Skeletal muscle tissue (tissue), 4 donors: ENCODE data around the gene BOK. TPM values are rescaled to one million over a fixed set of nuclear protein-coding genes. Genes with fewer than 3 reads are reported as not detected.

Experiments
- H3K27ac ChIP-seq: one replicate; pipeline ENCODE4 v1.7.0; 2013; ENCODE audit warnings: mild to moderate bottlenecking, low read depth, low read length, inconsistent platforms
- H3K27me3 ChIP-seq, 3 donors: one replicate each; pipeline ENCODE4 v1.7.0; 2013; ENCODE audit warnings: low read length in 3 of 3; ENCODE audit not compliant: control insufficient read depth in 3 of 3, insufficient read depth in 3 of 3
- H3K36me3 ChIP-seq, 3 donors: one replicate each; pipeline ENCODE4 v1.7.0; 2013; ENCODE audit warnings: low read length in 3 of 3; ENCODE audit not compliant: control insufficient read depth in 3 of 3, insufficient read depth in 3 of 3
- H3K4me1 ChIP-seq, 3 donors: one replicate each; pipeline ENCODE4 v1.7.0; 2013; ENCODE audit warnings: low read length in 3 of 3, mild to moderate bottlenecking in 3 of 3; ENCODE audit not compliant: control insufficient read depth in 3 of 3, insufficient read depth in 3 of 3
- H3K4me3 ChIP-seq, 3 donors: one replicate each; pipeline ENCODE4 v1.7.0; 2013; ENCODE audit warnings: low read length in 3 of 3
- H3K9ac ChIP-seq, 3 donors: one replicate each; pipeline ENCODE4 v1.7.0; 2013; ENCODE audit warnings: low read length in 3 of 3, mild to moderate bottlenecking in 3 of 3, moderate library complexity in 2 of 3, low read depth in 1 of 3
- H3K9me3 ChIP-seq, 3 donors: one replicate each; pipeline ENCODE4 v1.7.0; 2013; ENCODE audit warnings: low read length in 3 of 3; ENCODE audit not compliant: control insufficient read depth in 3 of 3
- total RNA-seq: library from RNA; depleted of rRNA; stranded (reverse); fragments of >200 nt; gene quantifications from one replicate; pipeline ENCODE4 v1.2.3, GENCODE V29; 2014
- donor health status: Osteomylitis.

BOK gene
- total RNA-seq, 1 donor from 2014 or later, result 25.1 TPM

DNA sequence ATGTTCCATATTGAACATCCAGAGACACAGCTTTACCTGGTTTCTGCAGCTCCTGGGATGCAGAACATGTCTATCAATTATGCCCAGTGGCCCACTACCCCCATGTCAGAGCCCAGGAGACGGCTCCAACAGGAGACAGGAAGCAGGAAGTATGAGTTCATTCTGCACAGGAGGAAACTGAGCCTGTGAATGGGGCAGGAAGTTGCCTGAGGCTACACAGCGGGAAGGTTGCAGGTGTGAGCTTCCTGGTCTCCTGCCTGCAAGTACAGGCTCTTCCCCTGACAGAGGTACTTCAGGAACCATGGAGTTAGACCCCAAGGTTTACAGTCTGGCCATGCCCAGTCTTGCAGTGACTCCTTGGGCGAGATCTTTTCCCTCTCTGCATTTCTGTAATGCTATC, 2.8 kb upstream of the BOK start:
- H3K4me1 ChIP-seq, result peaks cover 9% of the 10 kb centered on the region in 3 donors
- H3K4me3 ChIP-seq, result no peak overlapping the region
- no peak overlapping the region for H3K27ac ChIP-seq
- no peak overlapping the region for H3K9ac ChIP-seq
- H3K9me3 ChIP-seq, result no peaks in the 10 kb centered on the region
- peaks cover 10 to 31% (median 31%) of the 10 kb centered on the region in 3 donors for H3K27me3 ChIP-seq
- no peaks in the 10 kb centered on the region for H3K36me3 ChIP-seq

DNA sequence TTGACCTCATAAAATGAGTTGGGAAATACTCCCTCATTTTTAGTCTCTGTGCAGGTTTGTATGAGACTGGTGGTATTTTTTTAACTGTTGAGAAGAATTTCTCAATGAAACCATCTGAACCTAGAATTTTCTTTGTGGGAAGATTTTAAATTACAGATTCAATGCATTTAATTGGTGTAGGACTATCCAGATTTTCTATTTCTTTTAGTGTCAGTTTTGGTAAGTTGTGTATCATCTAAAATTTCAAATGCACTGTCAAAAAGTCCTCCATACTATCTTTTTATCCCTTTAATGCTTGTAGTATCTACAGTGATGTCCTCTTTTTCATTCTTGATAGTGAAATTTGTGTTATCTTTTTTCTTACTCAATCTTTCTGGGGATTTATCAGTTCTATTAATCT, 1.8 kb upstream of the BOK start:
- H3K4me1 ChIP-seq, result peaks cover 9 to 10% (median 9%) of the 10 kb centered on the region in 3 donors
- no peaks in the 10 kb centered on the region for H3K9me3 ChIP-seq
- H3K9ac ChIP-seq, result no peak overlapping the region
- peaks cover 8 to 32% (median 31%) of the 10 kb centered on the region in 3 donors for H3K27me3 ChIP-seq
- no peaks in the 10 kb centered on the region for H3K36me3 ChIP-seq
- H3K27ac ChIP-seq, result no peak overlapping the region
- H3K4me3 ChIP-seq, result no peak overlapping the region

DNA sequence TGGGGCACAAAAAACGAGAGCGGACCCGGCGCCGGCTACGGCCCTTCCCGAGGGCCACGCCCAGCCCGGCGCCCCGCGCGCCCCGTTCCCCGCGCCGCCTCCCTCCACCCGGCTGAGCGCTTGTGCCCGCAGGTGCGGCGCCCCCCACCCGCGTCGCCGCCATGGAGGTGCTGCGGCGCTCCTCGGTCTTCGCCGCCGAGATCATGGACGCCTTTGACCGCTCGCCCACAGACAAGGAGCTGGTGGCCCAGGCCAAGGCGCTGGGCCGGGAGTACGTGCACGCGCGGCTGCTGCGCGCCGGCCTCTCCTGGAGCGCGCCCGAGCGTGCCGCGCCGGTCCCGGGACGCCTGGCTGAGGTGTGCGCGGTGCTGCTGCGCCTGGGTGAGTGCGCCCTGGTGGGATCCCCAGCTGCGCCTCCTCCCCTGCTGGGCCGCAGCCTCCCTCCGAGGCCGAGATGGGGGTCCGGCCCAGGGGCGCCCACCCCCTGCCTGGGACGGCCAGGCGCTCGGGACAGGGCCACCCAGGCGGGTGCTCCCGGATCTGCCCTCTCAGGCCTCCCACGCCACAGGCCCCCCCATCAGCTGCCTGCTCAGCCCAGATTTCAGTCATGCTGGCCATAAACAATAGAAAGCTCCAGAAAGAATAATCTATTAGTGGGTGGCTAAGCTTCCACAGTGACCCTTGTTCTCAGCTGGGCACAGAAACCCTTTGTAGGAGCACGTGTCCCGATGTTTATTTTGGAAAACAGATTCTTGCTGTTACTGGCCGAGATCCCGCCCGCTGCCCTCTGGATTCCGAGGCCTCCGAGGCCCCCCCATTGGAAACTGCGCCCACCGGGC, 997 bp downstream of the BOK start:
- Histone ChIP-seq H3K9ac (peak overlapping the region in 2 of 3 donors; percentile 51 to 54), H3K4me3 (peak overlapping the region; percentile 31 to 68 (median 60)), H3K9me3 (no peaks in the 10 kb centered on the region), H3K36me3 (no peaks in the 10 kb centered on the region), H3K4me1 (peaks cover 9 to 17% (median 12%) of the 10 kb centered on the region in 3 donors), H3K27me3 (peaks cover 0 to 32% (median 28%) of the 10 kb centered on the region in 3 donors), H3K27ac (no peak overlapping the region)

DNA sequence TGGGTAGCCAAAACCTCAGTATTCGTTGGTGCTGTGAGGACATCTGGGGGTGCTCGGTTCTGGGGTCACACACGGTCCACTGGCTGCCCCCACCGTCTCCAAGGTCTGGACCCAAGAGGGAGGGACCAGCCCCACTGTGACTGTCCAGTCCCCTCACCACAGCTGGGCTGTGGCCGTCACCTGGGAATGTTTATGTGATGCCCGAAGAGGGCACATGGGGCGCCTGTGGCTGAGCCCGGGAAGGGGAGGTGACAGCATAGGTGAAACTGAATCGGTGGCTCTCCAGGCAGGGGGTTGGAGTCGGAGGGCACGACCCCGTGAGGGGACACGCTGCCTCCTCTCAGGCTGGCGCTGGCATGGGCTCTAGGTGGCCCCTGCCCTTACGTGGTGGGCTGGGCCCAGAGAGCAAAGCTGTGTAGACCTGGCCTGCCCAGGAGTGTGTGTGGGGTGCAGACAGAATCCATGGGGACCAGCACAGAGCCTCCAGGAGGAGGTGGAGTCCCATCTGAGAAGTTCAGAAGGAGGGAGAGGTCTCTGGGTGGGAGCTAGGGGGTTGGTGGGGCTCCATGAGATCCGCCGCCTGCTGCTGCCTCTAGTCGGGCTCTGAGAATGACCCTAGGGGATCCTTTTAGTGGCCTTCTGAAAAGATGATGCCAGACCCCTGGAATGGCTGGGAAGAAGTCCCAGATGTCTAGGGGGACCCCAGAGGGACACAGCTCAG, 1.8 kb downstream of the BOK start:
- H3K36me3 ChIP-seq, result no peaks in the 10 kb centered on the region
- no peak overlapping the region for H3K27ac ChIP-seq
- peaks cover 0 to 32% (median 28%) of the 10 kb centered on the region in 3 donors for H3K27me3 ChIP-seq
- peak overlapping the region in 1 of 3 donors; percentile 68 for H3K4me3 ChIP-seq
- H3K4me1 ChIP-seq, result peaks cover 9 to 17% (median 12%) of the 10 kb centered on the region in 3 donors
- peak overlapping the region in 1 of 3 donors; percentile 45 for H3K9ac ChIP-seq
- H3K9me3 ChIP-seq, result no peaks in the 10 kb centered on the region

DNA sequence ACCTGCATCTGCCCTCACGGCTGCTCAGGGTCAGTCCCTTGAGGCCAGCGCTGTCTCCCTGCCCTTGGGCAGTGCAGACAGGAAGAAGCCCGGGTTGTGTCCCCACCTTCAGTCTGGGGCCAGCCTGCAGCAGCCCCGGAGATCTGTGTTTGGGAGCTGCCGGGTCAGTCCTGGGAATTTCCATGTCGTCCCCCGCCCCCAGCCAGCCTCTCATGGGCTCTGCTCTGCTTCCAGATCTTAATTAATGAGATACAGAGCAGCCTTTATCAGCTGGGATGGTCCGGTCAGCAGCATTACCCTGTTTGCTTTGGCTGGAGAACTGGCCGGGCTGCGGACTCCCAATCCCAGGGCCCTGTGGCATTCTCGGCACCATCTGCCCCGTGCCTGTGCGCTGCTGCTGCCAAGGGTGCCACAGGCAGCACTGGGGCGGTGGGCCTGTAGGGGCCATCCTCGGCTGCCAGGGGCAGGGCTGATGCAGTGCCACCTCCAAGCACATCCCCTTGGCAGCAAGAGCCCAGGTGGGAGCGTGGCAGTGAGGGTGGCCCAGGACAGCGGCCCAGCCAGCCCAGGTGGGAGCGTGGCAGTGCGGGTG, 2.4 kb downstream of the BOK start:
- no peaks in the 10 kb centered on the region for H3K9me3 ChIP-seq
- peaks cover 9 to 17% (median 12%) of the 10 kb centered on the region in 3 donors for H3K4me1 ChIP-seq
- H3K9ac ChIP-seq, result no peak overlapping the region
- H3K27ac ChIP-seq, result no peak overlapping the region
- no peaks in the 10 kb centered on the region for H3K36me3 ChIP-seq
- peaks cover 0 to 32% (median 25%) of the 10 kb centered on the region in 3 donors for H3K27me3 ChIP-seq
- H3K4me3 ChIP-seq, result no peak overlapping the region

DNA sequence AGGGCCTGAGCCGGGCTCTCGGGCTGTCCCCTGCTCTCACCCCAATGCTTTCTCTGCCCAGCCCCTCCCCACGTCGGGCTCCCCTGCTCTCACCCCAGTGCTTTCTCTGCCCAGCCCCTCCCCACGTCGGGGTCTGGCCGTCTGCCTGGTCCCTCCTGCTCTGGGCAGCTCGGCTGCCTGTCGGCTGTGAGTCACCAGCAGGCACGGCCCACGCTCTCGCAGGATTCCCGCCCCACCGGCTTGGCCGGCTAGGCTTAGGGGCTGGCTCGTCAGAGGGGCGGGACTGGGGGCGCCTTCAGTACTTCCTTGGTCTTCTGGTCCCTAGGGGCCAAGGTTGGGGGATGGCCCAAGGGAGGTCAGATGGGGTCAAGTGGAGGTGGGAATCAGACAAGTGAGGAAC, 3.3 kb downstream of the BOK start:
- Histone ChIP-seq H3K36me3 (no peaks in the 10 kb centered on the region), H3K9ac (no peak overlapping the region), H3K27ac (no peak overlapping the region), H3K9me3 (no peaks in the 10 kb centered on the region), H3K27me3 (peaks cover 0 to 32% (median 24%) of the 10 kb centered on the region in 3 donors), H3K4me3 (no peak overlapping the region), H3K4me1 (peaks cover 9 to 17% (median 12%) of the 10 kb centered on the region in 3 donors)

DNA sequence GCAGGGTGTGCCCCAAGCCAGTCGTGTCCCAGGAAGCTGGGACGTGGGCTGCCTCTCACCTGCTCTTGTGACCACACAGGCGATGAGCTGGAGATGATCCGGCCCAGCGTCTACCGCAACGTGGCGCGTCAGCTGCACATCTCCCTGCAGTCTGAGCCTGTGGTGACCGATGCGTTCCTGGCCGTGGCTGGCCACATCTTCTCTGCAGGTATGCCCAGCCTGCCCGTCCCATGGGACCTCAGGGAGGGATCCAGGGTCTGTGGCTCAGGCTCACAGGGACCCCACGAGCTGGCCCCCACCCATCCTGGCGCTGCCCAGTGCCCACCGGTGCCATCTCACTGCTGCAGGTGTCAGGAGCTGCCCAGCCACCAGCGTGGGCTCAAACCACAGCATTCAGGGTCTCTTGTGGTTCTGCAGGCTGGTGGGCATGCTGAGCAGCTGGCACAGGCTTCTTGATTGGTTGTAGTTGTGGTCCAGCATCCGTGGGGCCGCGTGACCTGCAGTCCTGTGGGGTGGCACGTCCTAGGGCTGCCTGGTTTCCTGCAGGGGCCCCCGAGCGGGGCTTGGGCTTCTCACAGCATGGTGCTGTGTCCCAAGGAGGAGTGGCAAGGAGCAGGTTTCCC, 3.8 kb downstream of the BOK start:
- Histone ChIP-seq H3K4me3 (no peak overlapping the region), H3K9me3 (no peaks in the 10 kb centered on the region), H3K9ac (no peak overlapping the region), H3K27ac (no peak overlapping the region), H3K36me3 (no peaks in the 10 kb centered on the region), H3K27me3 (peaks cover 0 to 29% (median 22%) of the 10 kb centered on the region in 3 donors), H3K4me1 (peaks cover 9 to 17% (median 12%) of the 10 kb centered on the region in 3 donors)

DNA sequence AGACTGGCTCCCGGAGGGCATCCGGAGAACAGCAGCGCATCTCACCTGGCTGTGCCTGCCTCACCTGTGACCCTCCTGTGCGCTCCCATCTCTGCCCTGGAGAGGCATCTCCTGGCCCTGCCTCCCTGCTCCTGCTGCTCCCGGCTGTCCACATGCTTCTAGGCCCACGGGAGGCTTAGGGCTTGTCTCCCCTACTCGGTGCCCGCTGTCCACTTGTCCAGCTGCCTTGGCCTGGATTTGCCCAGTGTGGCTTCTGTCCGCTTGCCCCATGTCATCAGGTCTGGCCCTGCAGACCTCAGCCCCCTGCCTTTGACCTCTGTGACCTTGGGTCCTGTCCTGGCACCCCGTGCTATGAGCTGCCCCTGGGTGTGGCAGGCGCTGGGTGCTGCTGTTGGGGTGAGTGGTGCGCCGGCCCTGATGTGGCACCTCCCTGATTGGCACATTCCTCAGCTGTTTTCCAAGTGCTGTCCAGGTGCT, 4.5 kb downstream of the BOK start:
- H3K9ac ChIP-seq, result no peak overlapping the region
- H3K27me3 ChIP-seq, result peaks cover 0 to 26% (median 15%) of the 10 kb centered on the region in 3 donors
- H3K9me3 ChIP-seq, result no peaks in the 10 kb centered on the region
- H3K4me1 ChIP-seq, result peaks cover 9 to 17% (median 12%) of the 10 kb centered on the region in 3 donors
- H3K36me3 ChIP-seq, result no peaks in the 10 kb centered on the region
- H3K4me3 ChIP-seq, result no peak overlapping the region
- no peak overlapping the region for H3K27ac ChIP-seq

DNA sequence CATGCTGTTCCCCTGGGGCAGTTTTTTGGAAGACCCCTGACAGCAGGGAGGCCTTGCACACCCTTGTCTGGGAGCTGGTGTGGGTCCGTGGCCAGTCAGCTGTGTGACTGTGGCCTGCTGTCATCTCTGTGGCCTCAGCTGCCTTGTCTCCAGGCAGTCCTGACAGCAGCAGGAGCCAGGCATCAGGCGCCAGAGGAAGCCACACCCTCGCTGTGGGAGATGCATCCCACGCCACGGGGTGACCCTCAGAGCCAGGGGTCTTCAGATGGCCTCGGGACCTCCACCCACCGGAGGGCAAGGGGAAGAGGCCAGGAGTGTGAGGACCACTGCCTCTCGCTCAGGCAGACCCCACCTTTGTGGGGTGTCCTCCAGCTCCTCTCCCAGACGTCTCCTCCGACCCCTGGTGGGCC, 5.0 kb downstream of the BOK start:
- peaks cover 7 to 17% (median 12%) of the 10 kb centered on the region in 3 donors for H3K4me1 ChIP-seq
- no peaks in the 10 kb centered on the region for H3K9me3 ChIP-seq
- no peak overlapping the region for H3K4me3 ChIP-seq
- no peak overlapping the region for H3K27ac ChIP-seq
- no peak overlapping the region for H3K9ac ChIP-seq
- no peaks in the 10 kb centered on the region for H3K36me3 ChIP-seq
- H3K27me3 ChIP-seq, result peaks cover 0 to 22% (median 11%) of the 10 kb centered on the region in 3 donors
